Spinal cord (tissue), 10 donors: ENCODE results near the gene SBK2. TPM values are rescaled to one million over a fixed set of nuclear protein-coding genes. Genes with fewer than 3 reads are reported as not detected.

Experiments used
- DNase-seq, 6 donors: peaks; one replicate each; pipeline versions ENCODE4 v3.0.0 to v3.0.0-alpha.2; 2013 to 2015; ENCODE audit warnings: low spot score in 6 of 6, low read depth in 4 of 6
- H3K27ac ChIP-seq: one replicate; pipeline ENCODE4 v1.5.1; 2013; ENCODE audit warnings: low read depth, low read length, control low read depth
- H3K27me3 ChIP-seq: one replicate; pipeline ENCODE4 v1.6.1; 2013; ENCODE audit warnings: low read length; ENCODE audit not compliant: control insufficient read depth, insufficient read depth
- H3K36me3 ChIP-seq: one replicate; pipeline ENCODE4 v1.6.1; 2013; ENCODE audit warnings: low read length; ENCODE audit not compliant: control insufficient read depth, insufficient read depth
- H3K4me1 ChIP-seq: one replicate; pipeline ENCODE4 v1.6.1; 2013; ENCODE audit warnings: low read length; ENCODE audit not compliant: control insufficient read depth, insufficient read depth
- H3K4me3 ChIP-seq: one replicate; pipeline ENCODE4 v1.5.1; 2013; ENCODE audit warnings: low read depth, low read length, control low read depth
- H3K9me3 ChIP-seq: one replicate; pipeline ENCODE4 v1.6.1; 2013; ENCODE audit warnings: low read length; ENCODE audit not compliant: control insufficient read depth, insufficient read depth
- WGBS: methylation state at CpG from one replicate; pipeline ENCODE4 v1.1.5; 2013; ENCODE audit warnings: missing lambda C conversion rate; ENCODE audit not compliant: insufficient coverage; 5-methylcytosine and 5-hydroxymethylcytosine counted together
- polyA plus RNA-seq, 2 donors: library from polyadenylated mRNA; unstranded; fragments of 120-200 nt; gene quantifications; one replicate each; pipeline ENCODE4 v1.2.1, GENCODE V29; 2013; ENCODE audit not compliant: insufficient read length in 2 of 2
- total RNA-seq, 2 donors: library from RNA; depleted of rRNA in 1 of 2; stranded (reverse); fragments of 120-200 nt in 1 of 2; fragments of >200 nt in 1 of 2; gene quantifications; one replicate each; pipeline versions ENCODE4 v1.2.3 to v1.2.4, GENCODE V29; 2013 to 2014
- donor health status: healthy.

Gene SBK2
- total and polyA plus RNA-seq, 4 donors: 0.15 to 0.44 TPM; not detected in 2

- Histone ChIP-seq H3K36me3 (peaks cover 12% of the 10 kb centered on the region), H3K4me3 (peak overlapping the region; percentile 21), H3K27me3 (peaks cover 6% of the 10 kb centered on the region), H3K4me1 (peaks cover 17% of the 10 kb centered on the region), H3K27ac (peak overlapping the region; percentile 25), H3K9me3 (no peaks in the 10 kb centered on the region)
- WGBS: 52% methylated on average over 15 of the region's 22 CpGs
- no peak for DNase-seq
Observed at GRCh38 chr19:55494172-55494761, 42.7 kb downstream of the SBK2 start.

- peaks cover 22% of the 10 kb centered on the region for H3K4me1 ChIP-seq
- no peak overlapping the region for H3K27ac ChIP-seq
- WGBS: 69% methylated on average over 5 of the region's 38 CpGs
Observed at GRCh38 chr19:55493645-55494171, 43.2 kb downstream of the SBK2 start.

GRCh38 chr19:55493052-55493644 is 43.8 kb downstream of the SBK2 start:
- 67% methylated on average over 17 of the region's 18 CpGs for WGBS

More at GRCh38 chr19:55493645-55494171, 43.2 kb downstream of the SBK2 start:
- no peaks in the 10 kb centered on the region for H3K9me3 ChIP-seq
- H3K27me3 ChIP-seq: peaks cover 6% of the 10 kb centered on the region
- no peak for DNase-seq
- H3K4me3 ChIP-seq: no peak overlapping the region
- peaks cover 12% of the 10 kb centered on the region for H3K36me3 ChIP-seq

GRCh38 chr19:55492362-55492944 is 44.5 kb downstream of the SBK2 start:
- Histone ChIP-seq H3K4me1 (peaks cover 33% of the 10 kb centered on the region), H3K4me3 (no peak overlapping the region), H3K36me3 (peaks cover 12% of the 10 kb centered on the region), H3K27me3 (peaks cover 6% of the 10 kb centered on the region), H3K27ac (no peak overlapping the region), H3K9me3 (no peaks in the 10 kb centered on the region)
- peak in 1 of 6 donors; percentile 5 for DNase-seq
- WGBS: 39% methylated on average over 7 of the region's 12 CpGs

More at GRCh38 chr19:55493052-55493644, 43.8 kb downstream of the SBK2 start:
- no peak overlapping the region for H3K4me3 ChIP-seq
- H3K36me3 ChIP-seq: peaks cover 12% of the 10 kb centered on the region
- no peaks in the 10 kb centered on the region for H3K9me3 ChIP-seq
- peaks cover 26% of the 10 kb centered on the region for H3K4me1 ChIP-seq
- no peak for DNase-seq
- peaks cover 6% of the 10 kb centered on the region for H3K27me3 ChIP-seq
- no peak overlapping the region for H3K27ac ChIP-seq

GRCh38 chr19:55491546-55492360 is 45.2 kb downstream of the SBK2 start:
- Histone ChIP-seq H3K9me3 (no peaks in the 10 kb centered on the region), H3K4me3 (no peak overlapping the region), H3K4me1 (peaks cover 40% of the 10 kb centered on the region), H3K27ac (no peak overlapping the region), H3K27me3 (peaks cover 6% of the 10 kb centered on the region), H3K36me3 (peaks cover 18% of the 10 kb centered on the region)
- no peak for DNase-seq
- 75% methylated on average over 21 of the region's 24 CpGs for WGBS

GRCh38 chr19:55490478-55491432 is 46.2 kb downstream of the SBK2 start:
- Histone ChIP-seq H3K4me3 (no peak overlapping the region), H3K36me3 (peaks cover 28% of the 10 kb centered on the region), H3K9me3 (no peaks in the 10 kb centered on the region), H3K4me1 (peaks cover 48% of the 10 kb centered on the region), H3K27me3 (peaks cover 6% of the 10 kb centered on the region), H3K27ac (no peak overlapping the region)
- DNase-seq: no peak
- WGBS: 67% methylated on average over 45 of the region's 52 CpGs

- Histone ChIP-seq H3K4me1 (peaks cover 54% of the 10 kb centered on the region), H3K27ac (no peak overlapping the region), H3K9me3 (no peaks in the 10 kb centered on the region), H3K36me3 (peaks cover 30% of the 10 kb centered on the region), H3K4me3 (no peak overlapping the region), H3K27me3 (peaks cover 6% of the 10 kb centered on the region)
- no peak for DNase-seq
- 61% methylated on average over 13 of the region's 21 CpGs for WGBS
Observed at GRCh38 chr19:55489711-55490477, 47.0 kb downstream of the SBK2 start.

- no peak for DNase-seq
- Histone ChIP-seq H3K27me3 (peaks cover 4% of the 10 kb centered on the region), H3K27ac (no peak overlapping the region), H3K4me3 (no peak overlapping the region), H3K4me1 (peaks cover 54% of the 10 kb centered on the region), H3K36me3 (peaks cover 33% of the 10 kb centered on the region), H3K9me3 (no peaks in the 10 kb centered on the region)
- WGBS: 40% methylated on average over 35 of the region's 36 CpGs
Observed at GRCh38 chr19:55488986-55489710, 47.8 kb downstream of the SBK2 start.
